Calu3 (cell line): ENCODE results near the gene MKI67. TPM values are rescaled to one million over a fixed set of nuclear protein-coding genes. Genes with fewer than 3 reads are reported as not detected.

Experiments used
- Bru-seq: library from RNA; stranded (reverse); fragments of 400-500 nt; gene quantifications from one replicate; lab custom pipeline; 2021; lab: Mats Ljungman, UMichigan
- BruChase-seq, 2 experiments: library from RNA; stranded (reverse); fragments of 400-500 nt; gene quantifications; one replicate each; lab custom pipeline; 2021; lab: Mats Ljungman, UMichigan
- BruUV-seq: library from RNA; stranded (reverse); fragments of 400-500 nt; replicated peaks from 2 replicates; lab custom pipeline; 2021; lab: Mats Ljungman, UMichigan
- CTCF ChIA-PET: fragments of 300-600 bp; sonication (Branson Sonifier 250); formaldehyde crosslinking; loops from one replicate; lab custom pipeline; 2022; ENCODE audit warnings: antibody characterized with exemption; lab: Charles Lee
- DNase-seq: peaks from one replicate; pipeline ENCODE4 v3.0.0; 2022
- H3K27ac Mint-ChIP-seq: one replicate; pipeline ENCODE4 v1.8.0; 2022; ENCODE audit warnings: mixed read lengths; ENCODE audit not compliant: unreplicated experiment
- H3K27me3 Mint-ChIP-seq: one replicate; pipeline ENCODE4 v1.8.0; 2022; ENCODE audit warnings: mixed read lengths; ENCODE audit not compliant: unreplicated experiment
- H3K36me3 Mint-ChIP-seq: one replicate; pipeline ENCODE4 v1.8.0; 2022; ENCODE audit warnings: mild to moderate bottlenecking, moderate library complexity, mixed read lengths; ENCODE audit not compliant: insufficient read depth, unreplicated experiment
- H3K4me1 Mint-ChIP-seq: one replicate; pipeline ENCODE4 v1.8.0; 2022; ENCODE audit warnings: mild to moderate bottlenecking, low read depth, mixed read lengths; ENCODE audit not compliant: unreplicated experiment
- H3K4me3 Mint-ChIP-seq: one replicate; pipeline ENCODE4 v1.8.0; 2022; ENCODE audit warnings: mild to moderate bottlenecking, low read depth, moderate library complexity, mixed read lengths; ENCODE audit not compliant: unreplicated experiment
- H3K9me3 Mint-ChIP-seq: one replicate; pipeline ENCODE4 v1.8.0; 2022; ENCODE audit warnings: low read depth, mixed read lengths; ENCODE audit not compliant: unreplicated experiment
- intact Hi-C: fragments of 100-400 bp; cut with micrococcal nuclease; formaldehyde crosslinking; loops from one replicate; pipeline ENCODE4 v1.10.0; 2022; ENCODE audit not compliant: unreplicated experiment
- long read RNA-seq: library from polyadenylated mRNA; stranded (forward); transcript quantifications from one replicate; pipeline ENCODE4 v2.0.0, GENCODE V29; 2022
- total RNA-seq: library from RNA; stranded (reverse); gene quantifications from 2 replicates; pipeline ENCODE4 v1.2.3, GENCODE V29; 2022
- TF ChIP-seq, protein P1 (sequence below): fragments of 200-600 bp; IDR thresholded peaks from one replicate; pipeline ENCODE4 v1.8.0; 2022; ENCODE audit warnings: antibody characterized with exemption; ENCODE audit not compliant: unreplicated experiment

MKI67 gene, protein sequence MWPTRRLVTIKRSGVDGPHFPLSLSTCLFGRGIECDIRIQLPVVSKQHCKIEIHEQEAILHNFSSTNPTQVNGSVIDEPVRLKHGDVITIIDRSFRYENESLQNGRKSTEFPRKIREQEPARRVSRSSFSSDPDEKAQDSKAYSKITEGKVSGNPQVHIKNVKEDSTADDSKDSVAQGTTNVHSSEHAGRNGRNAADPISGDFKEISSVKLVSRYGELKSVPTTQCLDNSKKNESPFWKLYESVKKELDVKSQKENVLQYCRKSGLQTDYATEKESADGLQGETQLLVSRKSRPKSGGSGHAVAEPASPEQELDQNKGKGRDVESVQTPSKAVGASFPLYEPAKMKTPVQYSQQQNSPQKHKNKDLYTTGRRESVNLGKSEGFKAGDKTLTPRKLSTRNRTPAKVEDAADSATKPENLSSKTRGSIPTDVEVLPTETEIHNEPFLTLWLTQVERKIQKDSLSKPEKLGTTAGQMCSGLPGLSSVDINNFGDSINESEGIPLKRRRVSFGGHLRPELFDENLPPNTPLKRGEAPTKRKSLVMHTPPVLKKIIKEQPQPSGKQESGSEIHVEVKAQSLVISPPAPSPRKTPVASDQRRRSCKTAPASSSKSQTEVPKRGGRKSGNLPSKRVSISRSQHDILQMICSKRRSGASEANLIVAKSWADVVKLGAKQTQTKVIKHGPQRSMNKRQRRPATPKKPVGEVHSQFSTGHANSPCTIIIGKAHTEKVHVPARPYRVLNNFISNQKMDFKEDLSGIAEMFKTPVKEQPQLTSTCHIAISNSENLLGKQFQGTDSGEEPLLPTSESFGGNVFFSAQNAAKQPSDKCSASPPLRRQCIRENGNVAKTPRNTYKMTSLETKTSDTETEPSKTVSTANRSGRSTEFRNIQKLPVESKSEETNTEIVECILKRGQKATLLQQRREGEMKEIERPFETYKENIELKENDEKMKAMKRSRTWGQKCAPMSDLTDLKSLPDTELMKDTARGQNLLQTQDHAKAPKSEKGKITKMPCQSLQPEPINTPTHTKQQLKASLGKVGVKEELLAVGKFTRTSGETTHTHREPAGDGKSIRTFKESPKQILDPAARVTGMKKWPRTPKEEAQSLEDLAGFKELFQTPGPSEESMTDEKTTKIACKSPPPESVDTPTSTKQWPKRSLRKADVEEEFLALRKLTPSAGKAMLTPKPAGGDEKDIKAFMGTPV (N-terminal part only)
- total RNA-seq (72.8 and 87.8 TPM in 2 replicates), Bru-seq, nascent RNA (percentile 94 among the genes with signal in this experiment), BruChase-seq, experiment 1, labeled RNA remaining after a 6-hour chase (percentile 99 among the genes with signal in this experiment), BruChase-seq, experiment 2, labeled RNA remaining after a 2-hour chase (percentile 98 among the genes with signal in this experiment)
- long read RNA-seq, partial matches to known transcripts = 12 of 16 reads
- long read RNA-seq, other reads (novel, unspliced or antisense) = 4 of 16 reads

DNA sequence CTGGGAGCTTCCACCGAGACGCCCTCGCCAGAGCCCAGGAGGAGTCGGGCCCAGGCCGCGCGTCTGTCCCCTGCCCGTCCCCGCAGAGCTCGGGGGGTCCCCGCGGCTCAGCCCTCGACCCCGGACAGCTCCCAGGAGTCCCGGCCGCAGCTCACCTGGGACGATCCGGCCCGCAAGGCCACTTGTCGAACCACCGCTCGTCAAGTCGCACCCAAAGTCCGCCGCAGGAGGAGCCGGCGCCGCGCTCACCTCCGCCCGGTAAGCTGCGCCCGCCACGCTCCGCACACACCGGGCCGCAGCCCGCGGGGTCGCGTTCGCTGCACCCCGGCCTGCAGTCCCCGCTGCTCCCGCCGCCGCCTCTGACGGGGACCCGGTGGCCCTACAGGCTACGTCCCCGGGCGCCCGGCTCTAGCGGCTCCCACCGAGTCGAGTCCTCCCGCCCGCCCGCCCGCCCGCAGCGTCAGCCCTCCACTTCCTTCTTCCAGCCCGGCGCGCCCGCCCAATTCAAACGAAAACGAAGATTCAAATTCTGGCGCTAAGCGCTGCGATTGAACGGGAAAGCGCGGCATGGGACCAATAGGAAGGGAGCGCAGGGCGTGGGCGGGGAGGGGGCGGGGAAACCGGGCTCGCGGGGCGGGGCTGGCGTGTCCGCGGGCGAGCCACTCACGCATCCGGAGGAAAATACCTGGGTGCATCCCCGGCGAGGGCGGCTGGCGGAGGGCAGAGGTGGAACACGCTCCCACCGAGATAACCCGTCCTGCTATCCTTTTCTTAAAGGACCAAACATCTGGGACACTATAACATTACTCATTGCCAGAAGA, at the start of gene MKI67:
MKI67 (minus strand) TSS at position 480 of the 821 bp plus-strand sequence. CDS start 756 bp downstream, outside the sequence.
- intact Hi-C loops = no loop called here
- CTCF ChIA-PET = no interaction called here

GRCh38 chr10:128174581-128175559, 48.6 kb upstream of the MKI67 start:
- TF ChIP-seq, protein P1, sequence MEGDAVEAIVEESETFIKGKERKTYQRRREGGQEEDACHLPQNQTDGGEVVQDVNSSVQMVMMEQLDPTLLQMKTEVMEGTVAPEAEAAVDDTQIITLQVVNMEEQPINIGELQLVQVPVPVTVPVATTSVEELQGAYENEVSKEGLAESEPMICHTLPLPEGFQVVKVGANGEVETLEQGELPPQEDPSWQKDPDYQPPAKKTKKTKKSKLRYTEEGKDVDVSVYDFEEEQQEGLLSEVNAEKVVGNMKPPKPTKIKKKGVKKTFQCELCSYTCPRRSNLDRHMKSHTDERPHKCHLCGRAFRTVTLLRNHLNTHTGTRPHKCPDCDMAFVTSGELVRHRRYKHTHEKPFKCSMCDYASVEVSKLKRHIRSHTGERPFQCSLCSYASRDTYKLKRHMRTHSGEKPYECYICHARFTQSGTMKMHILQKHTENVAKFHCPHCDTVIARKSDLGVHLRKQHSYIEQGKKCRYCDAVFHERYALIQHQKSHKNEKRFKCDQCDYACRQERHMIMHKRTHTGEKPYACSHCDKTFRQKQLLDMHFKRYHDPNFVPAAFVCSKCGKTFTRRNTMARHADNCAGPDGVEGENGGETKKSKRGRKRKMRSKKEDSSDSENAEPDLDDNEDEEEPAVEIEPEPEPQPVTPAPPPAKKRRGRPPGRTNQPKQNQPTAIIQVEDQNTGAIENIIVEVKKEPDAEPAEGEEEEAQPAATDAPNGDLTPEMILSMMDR = no peak
- Mint-ChIP-seq H3K4me3 (no peak overlapping the region), H3K36me3 (no peaks in the 10 kb centered on the region), H3K9me3 (peaks cover 4% of the 10 kb centered on the region), H3K27me3 (no peaks in the 10 kb centered on the region), H3K27ac (no peak overlapping the region), H3K4me1 (peaks cover 27% of the 10 kb centered on the region)
- no TSS peak for BruUV-seq
- CTCF ChIA-PET = interaction anchor here (0.6 kb wide), 1 partner anchor 18 kb away, joined by 3 read pairs; no protein-coding TSS in a partner anchor
- intact Hi-C loops = no loop called here
- no peak for DNase-seq

More for the DNA sequence above, at the start of gene MKI67:
- Mint-ChIP-seq H3K27me3 (no peaks in the 10 kb centered on the region), H3K36me3 (peaks cover 38% of the 10 kb centered on the region), H3K4me1 (peaks cover 12% of the 10 kb centered on the region), H3K9me3 (no peaks in the 10 kb centered on the region), H3K27ac (peak within 1 kb of the TSS; percentile 60), H3K4me3 (peak within 1 kb of the TSS; percentile 76)
- BruUV-seq = no TSS peak
- TF ChIP-seq, protein P1 = no peak
- DNase-seq = peak; percentile 77

- TF ChIP-seq, protein P1 = no peak
- peaks cover 11% of the 10 kb centered on the region for H3K27me3 Mint-ChIP-seq
- peaks cover 27% of the 10 kb centered on the region for H3K4me1 Mint-ChIP-seq
- BruUV-seq = no TSS peak
- DNase-seq = peak; percentile 11
- no peak overlapping the region for H3K4me3 Mint-ChIP-seq
- intact Hi-C loops = no loop called here
- CTCF ChIA-PET = no interaction called here
- no peaks in the 10 kb centered on the region for H3K36me3 Mint-ChIP-seq
- peaks cover 4% of the 10 kb centered on the region for H3K9me3 Mint-ChIP-seq
- H3K27ac Mint-ChIP-seq = no peak overlapping the region
These were observed 47.2 kb upstream of the MKI67 start for GRCh38 chr10:128173386-128173785.
